ENCODE data around the gene CEMIP.

The CEMIP gene

GRCh38 chr15:80768158-80768557, 11.0 kb upstream of the CEMIP start:
- DNase-seq (ENCODE audit: low read depth): no peak

GRCh38 chr15:80769153-80769828, 9.9 kb upstream of the CEMIP start:
- DNase-seq (ENCODE audit: low read depth): no peak
- TF ChIP-seq, protein P1, sequence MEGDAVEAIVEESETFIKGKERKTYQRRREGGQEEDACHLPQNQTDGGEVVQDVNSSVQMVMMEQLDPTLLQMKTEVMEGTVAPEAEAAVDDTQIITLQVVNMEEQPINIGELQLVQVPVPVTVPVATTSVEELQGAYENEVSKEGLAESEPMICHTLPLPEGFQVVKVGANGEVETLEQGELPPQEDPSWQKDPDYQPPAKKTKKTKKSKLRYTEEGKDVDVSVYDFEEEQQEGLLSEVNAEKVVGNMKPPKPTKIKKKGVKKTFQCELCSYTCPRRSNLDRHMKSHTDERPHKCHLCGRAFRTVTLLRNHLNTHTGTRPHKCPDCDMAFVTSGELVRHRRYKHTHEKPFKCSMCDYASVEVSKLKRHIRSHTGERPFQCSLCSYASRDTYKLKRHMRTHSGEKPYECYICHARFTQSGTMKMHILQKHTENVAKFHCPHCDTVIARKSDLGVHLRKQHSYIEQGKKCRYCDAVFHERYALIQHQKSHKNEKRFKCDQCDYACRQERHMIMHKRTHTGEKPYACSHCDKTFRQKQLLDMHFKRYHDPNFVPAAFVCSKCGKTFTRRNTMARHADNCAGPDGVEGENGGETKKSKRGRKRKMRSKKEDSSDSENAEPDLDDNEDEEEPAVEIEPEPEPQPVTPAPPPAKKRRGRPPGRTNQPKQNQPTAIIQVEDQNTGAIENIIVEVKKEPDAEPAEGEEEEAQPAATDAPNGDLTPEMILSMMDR (conservative IDR thresholded peaks at IDR 0.05; ENCODE audit: low read depth, low read length): no peak

More at GRCh38 chr15:80768158-80768557, 11.0 kb upstream of the CEMIP start:
- TF ChIP-seq, protein P1 (conservative IDR thresholded peaks at IDR 0.05; ENCODE audit: low read depth, low read length): no peak
- H3K4me3 ChIP-seq (ENCODE audit: low read depth, low read length): no peak overlapping the region

GRCh38 chr15:80769829-80770705, 9.1 kb upstream of the CEMIP start:
- no peak overlapping the region for H3K4me3 ChIP-seq (ENCODE audit: low read depth, low read length)
- DNase-seq (ENCODE audit: low read depth): peak; percentile 74
- TF ChIP-seq, protein P1 (conservative IDR thresholded peaks at IDR 0.05; ENCODE audit: low read depth, low read length): no peak

More at GRCh38 chr15:80769153-80769828, 9.9 kb upstream of the CEMIP start:
- H3K4me3 ChIP-seq (ENCODE audit: low read depth, low read length): no peak overlapping the region

- peak; percentile 98 for DNase-seq (ENCODE audit: low read depth)
- TF ChIP-seq, protein P1 (conservative IDR thresholded peaks at IDR 0.05; ENCODE audit: low read depth, low read length): no peak
- no peak overlapping the region for H3K4me3 ChIP-seq (ENCODE audit: low read depth, low read length)
Observed at GRCh38 chr15:80773122-80773551, 6.0 kb upstream of the CEMIP start.

DNA sequence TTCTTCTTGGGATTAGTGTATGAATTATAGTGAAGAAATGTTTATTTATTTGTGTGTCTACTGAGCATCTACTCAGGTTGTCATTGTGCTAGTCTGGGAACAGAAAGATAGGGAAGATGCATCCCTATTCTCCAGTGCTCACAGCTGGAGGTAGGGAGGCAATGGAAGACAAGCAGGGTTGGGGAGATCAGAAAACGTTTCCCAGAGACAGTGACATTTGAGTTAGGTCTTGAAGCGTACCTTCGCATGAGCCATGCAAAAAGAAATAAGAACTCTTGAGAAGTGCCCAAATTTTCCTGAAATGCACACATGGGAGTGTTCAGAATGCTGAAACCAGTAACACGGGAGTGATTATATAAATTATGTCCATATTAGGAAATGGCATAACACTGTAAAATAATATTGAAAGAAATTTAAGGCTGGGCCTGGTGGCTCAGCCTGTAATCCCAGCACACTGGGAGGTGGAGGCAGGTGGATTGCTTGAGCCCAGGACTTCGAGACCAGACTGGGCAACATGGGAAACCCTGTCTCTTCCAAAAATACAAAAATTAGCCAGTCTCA, 5.3 kb upstream of the CEMIP start:
- TF ChIP-seq, protein P1 (conservative IDR thresholded peaks at IDR 0.05; ENCODE audit: low read depth, low read length): no peak
- peak; percentile 33 for DNase-seq (ENCODE audit: low read depth)
- H3K4me3 ChIP-seq (ENCODE audit: low read depth, low read length): no peak overlapping the region

DNA sequence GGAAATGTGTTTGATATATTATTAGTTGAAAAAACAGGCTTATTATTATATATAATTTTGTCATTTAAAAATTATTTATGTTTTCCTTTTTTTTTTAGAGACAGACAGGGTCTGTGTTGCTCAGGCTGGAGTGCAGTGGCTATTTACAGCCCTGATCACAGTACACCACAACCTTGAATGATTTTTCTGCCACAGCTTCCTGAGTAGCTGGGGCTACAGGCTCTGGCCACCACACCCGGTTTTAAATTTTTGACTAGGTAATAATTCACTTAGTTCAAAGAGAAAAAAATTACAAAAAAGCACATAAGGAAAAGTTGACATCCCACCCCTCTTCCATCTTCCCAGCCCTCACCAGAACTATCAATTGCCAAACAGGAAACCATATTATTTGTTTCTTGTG, 4.7 kb upstream of the CEMIP start:
- DNase-seq (ENCODE audit: low read depth): peak; percentile 8
- TF ChIP-seq, protein P1 (conservative IDR thresholded peaks at IDR 0.05; ENCODE audit: low read depth, low read length): no peak
- H3K4me3 ChIP-seq (ENCODE audit: low read depth, low read length): no peak overlapping the region
